ENCODE results near the gene ACSM5. TPM values are rescaled to one million over a fixed set of nuclear protein-coding genes. Genes with fewer than 3 reads are reported as not detected.

ACSM5 gene
- total and polyA plus RNA-seq, 2 of the 4 experiments (the other 2 are of a cell fraction) = not detected

GRCh38 chr16:20424129-20424866, 15.0 kb downstream of the ACSM5 start:
- WGBS, 2 experiments (ENCODE audit: extremely low coverage in 2 of 2, insufficient read length in 1 of 2) = no CpG with 5 or more reads among the region's 2 CpGs
- Histone ChIP-seq H2BK20ac (ENCODE audit: low read depth, low read length) (no peak overlapping the region), H4K91ac (ENCODE audit: insufficient read depth, low read depth, low read length) (no peak overlapping the region), H3K56ac (ENCODE audit: extremely low read depth, insufficient read depth, low read length) (no peak overlapping the region), H3K23ac (ENCODE audit: low read depth, low read length) (no peak overlapping the region), H2AFZ (replicated peaks; ENCODE audit: low read length, poor library complexity) (no peak overlapping the region), H2AK5ac (ENCODE audit: low read depth, low read length) (no peak overlapping the region), H3K4ac (ENCODE audit: low read depth, low read length) (no peak overlapping the region), H4K20me1 (ENCODE audit: insufficient read depth, low read length) (no peaks in the 10 kb centered on the region), H3K27ac (ENCODE audit: insufficient read depth, low read length) (no peak overlapping the region), H3K27me3 (ENCODE audit: control insufficient read depth, insufficient read depth, low read length) (no peaks in the 10 kb centered on the region), H3K79me1 (ENCODE audit: low read depth in 1 of 2, low read length in 2 of 2) (no peaks in the 10 kb centered on the region), H2AK9ac (replicated peaks; ENCODE audit: low read depth, low read length, poor library complexity) (no peak overlapping the region), H3K36me3 (ENCODE audit: control insufficient read depth, insufficient read depth, low read length) (no peaks in the 10 kb centered on the region), H2BK5ac (ENCODE audit: low read depth, low read length, poor library complexity, severe bottlenecking) (no peak overlapping the region), H3K9me1 (ENCODE audit: insufficient read depth, low read length) (no peaks in the 10 kb centered on the region), H3K9me3 (ENCODE audit: control insufficient read depth, insufficient read depth, low read length) (0 out of 2 replicates have a peak, but pooled peaks cover 2% of the 10 kb centered on the region), H2BK15ac (ENCODE audit: low read depth, low read length) (no peak overlapping the region), H2BK120ac (ENCODE audit: low read depth, low read length) (no peak overlapping the region), H3K4me3 (ENCODE audit: insufficient read depth, low read depth, low read length) (no peak overlapping the region), H3K4me1 (ENCODE audit: control insufficient read depth, insufficient read depth, low read length) (no peaks in the 10 kb centered on the region), H3K18ac (ENCODE audit: low read depth, low read length) (no peak overlapping the region), H3K9ac (ENCODE audit: low read depth, low read length) (no peak overlapping the region), H4K8ac (ENCODE audit: low read depth in 2 of 2, low read length in 2 of 2) (no peak overlapping the region), H3K4me2 (ENCODE audit: low read depth, low read length) (no peak overlapping the region), H4K5ac (ENCODE audit: low read depth, low read length) (no peak overlapping the region), H3K14ac (replicated peaks; ENCODE audit: low read depth, low read length) (no peak overlapping the region)
- DNase-seq (no peak), ATAC-seq (ENCODE audit: low read depth) (no peak)
- ChIA-PET CTCF (no interaction called here), POLR2A (ENCODE audit: unreplicated experiment) (no interaction called here)
- no TSS peak for BruUV-seq (replicated peaks)
- TF ChIP-seq, protein P1, sequence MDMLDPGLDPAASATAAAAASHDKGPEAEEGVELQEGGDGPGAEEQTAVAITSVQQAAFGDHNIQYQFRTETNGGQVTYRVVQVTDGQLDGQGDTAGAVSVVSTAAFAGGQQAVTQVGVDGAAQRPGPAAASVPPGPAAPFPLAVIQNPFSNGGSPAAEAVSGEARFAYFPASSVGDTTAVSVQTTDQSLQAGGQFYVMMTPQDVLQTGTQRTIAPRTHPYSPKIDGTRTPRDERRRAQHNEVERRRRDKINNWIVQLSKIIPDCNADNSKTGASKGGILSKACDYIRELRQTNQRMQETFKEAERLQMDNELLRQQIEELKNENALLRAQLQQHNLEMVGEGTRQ (IDR thresholded peaks at IDR 0.05; ENCODE audit: low read depth, low read length) = no peak
- no peak for TF ChIP-seq RCOR1 (IDR thresholded peaks at IDR 0.05; ENCODE audit: insufficient replicate concordance, low read length)
- TF ChIP-seq CTCF (conservative IDR thresholded peaks at IDR 0.05; ENCODE audit: low read depth, low read length) = no peak
- TF ChIP-seq NFE2L2 (IDR thresholded peaks at IDR 0.05; ENCODE audit: low read depth, low read length) = no peak
- TF ChIP-seq, protein P2, sequence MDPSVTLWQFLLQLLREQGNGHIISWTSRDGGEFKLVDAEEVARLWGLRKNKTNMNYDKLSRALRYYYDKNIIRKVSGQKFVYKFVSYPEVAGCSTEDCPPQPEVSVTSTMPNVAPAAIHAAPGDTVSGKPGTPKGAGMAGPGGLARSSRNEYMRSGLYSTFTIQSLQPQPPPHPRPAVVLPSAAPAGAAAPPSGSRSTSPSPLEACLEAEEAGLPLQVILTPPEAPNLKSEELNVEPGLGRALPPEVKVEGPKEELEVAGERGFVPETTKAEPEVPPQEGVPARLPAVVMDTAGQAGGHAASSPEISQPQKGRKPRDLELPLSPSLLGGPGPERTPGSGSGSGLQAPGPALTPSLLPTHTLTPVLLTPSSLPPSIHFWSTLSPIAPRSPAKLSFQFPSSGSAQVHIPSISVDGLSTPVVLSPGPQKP (IDR thresholded peaks at IDR 0.05; ENCODE audit: borderline replicate concordance, low read depth, low read length) = no peak
- TF ChIP-seq MXI1 (IDR thresholded peaks at IDR 0.05; ENCODE audit: borderline replicate concordance, low read depth, low read length) = no peak
- no peak for TF ChIP-seq CEBPB (IDR thresholded peaks at IDR 0.05; ENCODE audit: low read depth, low read length)
- TF ChIP-seq POLR2A (IDR thresholded peaks at IDR 0.05; ENCODE audit: low read depth, low read length) = no peak
- no peak for TF ChIP-seq RFX5 (IDR thresholded peaks at IDR 0.05; ENCODE audit: low read depth, low read length)
- no peak for TF ChIP-seq CHD1 (IDR thresholded peaks at IDR 0.05; ENCODE audit: low read depth, low read length)
- dilution Hi-C loops (cut with HindIII; ENCODE audit: low sequenced_read_pairs, unreplicated experiment) = no loop called here
- in situ Hi-C loops (cut with MboI; ENCODE audit: low sequenced_read_pairs) = no loop called here
- intact Hi-C loops (cut with micrococcal nuclease) = no loop called here
